ENCODE results near the gene HTD2. TPM values are rescaled to one million over a fixed set of nuclear protein-coding genes. Genes with fewer than 3 reads are reported as not detected.
"Not testable (repeated sequence)": the region's sequence is repeated elsewhere in the genome, so short reads cannot be mapped to it uniquely, and the experiment has no call there.

HTD2 gene
- total RNA-seq, 4 donors from 2014 or later, result 4.8 to 12.8 (median 6.5) TPM; not detected in 1

DNA sequence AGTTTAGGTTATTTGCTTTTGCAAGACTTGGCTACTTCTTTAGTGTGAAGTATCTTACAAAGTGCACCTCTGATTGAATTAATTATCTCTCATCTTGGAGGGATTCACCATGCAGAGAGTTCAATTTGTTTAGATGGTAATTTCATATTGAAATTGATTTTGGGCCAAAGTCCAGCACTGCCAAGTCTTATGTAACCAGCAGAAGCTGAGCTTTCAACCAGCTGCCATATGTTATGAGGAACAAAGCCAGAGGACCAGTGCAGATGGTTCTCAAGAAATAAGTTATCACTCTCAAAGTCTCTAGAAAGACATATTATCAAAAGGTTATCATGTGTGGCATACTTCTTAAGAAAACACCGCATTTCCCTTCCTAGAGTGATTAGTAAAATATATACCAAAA, 39.7 kb upstream of the HTD2 start:
- Histone ChIP-seq H3K4me3 (no peak overlapping the region), H3K27ac (no peak overlapping the region), H3K9me3 (no peaks in the 10 kb centered on the region), H3K4me1 (no peaks in the 10 kb centered on the region), H3K36me3 (peaks cover 0 to 40% (median 0%) of the 10 kb centered on the region in 3 donors), H3K27me3 (no peaks in the 10 kb centered on the region)
- no peak for DNase-seq
- no peak for TF ChIP-seq POLR2A (IDR thresholded peaks at IDR 0.05)
- TF ChIP-seq, protein P1, sequence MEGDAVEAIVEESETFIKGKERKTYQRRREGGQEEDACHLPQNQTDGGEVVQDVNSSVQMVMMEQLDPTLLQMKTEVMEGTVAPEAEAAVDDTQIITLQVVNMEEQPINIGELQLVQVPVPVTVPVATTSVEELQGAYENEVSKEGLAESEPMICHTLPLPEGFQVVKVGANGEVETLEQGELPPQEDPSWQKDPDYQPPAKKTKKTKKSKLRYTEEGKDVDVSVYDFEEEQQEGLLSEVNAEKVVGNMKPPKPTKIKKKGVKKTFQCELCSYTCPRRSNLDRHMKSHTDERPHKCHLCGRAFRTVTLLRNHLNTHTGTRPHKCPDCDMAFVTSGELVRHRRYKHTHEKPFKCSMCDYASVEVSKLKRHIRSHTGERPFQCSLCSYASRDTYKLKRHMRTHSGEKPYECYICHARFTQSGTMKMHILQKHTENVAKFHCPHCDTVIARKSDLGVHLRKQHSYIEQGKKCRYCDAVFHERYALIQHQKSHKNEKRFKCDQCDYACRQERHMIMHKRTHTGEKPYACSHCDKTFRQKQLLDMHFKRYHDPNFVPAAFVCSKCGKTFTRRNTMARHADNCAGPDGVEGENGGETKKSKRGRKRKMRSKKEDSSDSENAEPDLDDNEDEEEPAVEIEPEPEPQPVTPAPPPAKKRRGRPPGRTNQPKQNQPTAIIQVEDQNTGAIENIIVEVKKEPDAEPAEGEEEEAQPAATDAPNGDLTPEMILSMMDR (IDR thresholded peaks at IDR 0.05), result no peak

DNA sequence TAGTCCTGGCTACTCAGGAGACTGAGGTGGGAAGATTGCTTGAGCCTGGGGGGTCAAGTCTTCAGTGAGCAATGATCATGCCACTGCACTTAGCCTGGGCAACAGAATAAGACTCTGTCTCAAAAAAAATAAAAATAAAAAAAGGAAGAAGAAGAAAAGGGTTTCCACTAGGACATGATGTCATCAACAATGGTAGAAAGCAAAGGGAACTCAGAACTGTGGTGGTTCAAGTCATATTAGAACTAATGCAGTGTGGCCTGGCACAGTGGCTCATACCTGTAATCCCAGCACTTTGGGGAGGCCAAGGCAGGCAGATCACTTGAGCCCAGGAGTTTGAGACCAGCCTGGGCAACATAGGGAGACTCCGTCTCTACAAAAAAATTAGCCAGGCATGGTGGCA, 38.8 kb upstream of the HTD2 start:
- not testable (repeated sequence) for H3K9me3 ChIP-seq, H3K4me1 ChIP-seq, DNase-seq, H3K27ac ChIP-seq, H3K27me3 ChIP-seq, H3K4me3 ChIP-seq
- peaks cover 0 to 40% (median 0%) of the 10 kb centered on the region in 3 donors for H3K36me3 ChIP-seq

DNA sequence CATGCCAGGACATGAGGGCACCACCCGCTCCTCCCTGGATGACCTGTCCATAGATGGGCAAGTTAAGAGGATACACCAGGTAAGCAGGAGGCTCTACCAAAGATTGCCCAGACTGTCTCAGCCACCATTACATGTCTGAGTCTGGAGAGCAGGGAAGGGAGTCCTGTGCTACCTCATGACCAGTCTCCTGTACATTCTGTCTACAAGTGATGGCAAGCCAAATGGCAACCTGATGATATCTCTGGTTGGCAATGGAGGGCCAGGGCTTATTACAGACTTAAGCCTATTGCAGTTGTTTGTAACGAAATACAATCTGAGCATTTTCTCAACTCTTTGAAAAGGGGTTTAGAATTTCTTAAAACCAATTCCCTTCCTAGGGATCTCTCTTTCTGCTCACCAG, 37.0 kb upstream of the HTD2 start:
- no peaks in the 10 kb centered on the region for H3K4me1 ChIP-seq
- H3K9me3 ChIP-seq, result no peaks in the 10 kb centered on the region
- DNase-seq, result no peak
- H3K27me3 ChIP-seq, result no peaks in the 10 kb centered on the region
- H3K4me3 ChIP-seq, result no peak overlapping the region
- TF ChIP-seq POLR2A (IDR thresholded peaks at IDR 0.05), result no peak
- H3K27ac ChIP-seq, result no peak overlapping the region
- peaks cover 0 to 49% (median 0%) of the 10 kb centered on the region in 3 donors for H3K36me3 ChIP-seq

DNA sequence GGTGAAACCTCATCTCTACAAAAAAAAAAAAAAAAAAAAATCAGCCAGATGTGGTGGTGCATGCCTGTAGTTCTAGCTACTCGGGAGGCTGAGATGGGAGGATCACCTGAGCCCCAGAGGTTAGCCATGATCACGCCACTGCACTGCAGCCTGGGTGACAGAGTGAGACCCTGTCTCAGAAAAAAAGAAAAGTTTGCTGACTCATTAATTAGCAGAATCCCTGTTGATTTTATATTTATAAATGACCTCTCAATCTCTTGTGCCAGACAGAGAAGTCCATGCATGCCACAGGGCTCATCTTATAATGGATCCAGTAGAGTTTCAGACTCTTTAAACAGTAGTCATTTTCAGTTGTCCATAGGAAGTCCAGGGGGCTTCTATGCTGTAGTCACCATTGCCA, 35.8 kb upstream of the HTD2 start:
- Histone ChIP-seq H3K4me3 (no peak overlapping the region), H3K36me3 (peaks cover 0 to 61% (median 0%) of the 10 kb centered on the region in 3 donors), H3K4me1 (no peaks in the 10 kb centered on the region), H3K27ac (no peak overlapping the region), H3K27me3 (no peaks in the 10 kb centered on the region), H3K9me3 (no peaks in the 10 kb centered on the region)
- TF ChIP-seq, protein P1 (IDR thresholded peaks at IDR 0.05), result no peak
- TF ChIP-seq POLR2A (IDR thresholded peaks at IDR 0.05), result no peak
- DNase-seq, result no peak

DNA sequence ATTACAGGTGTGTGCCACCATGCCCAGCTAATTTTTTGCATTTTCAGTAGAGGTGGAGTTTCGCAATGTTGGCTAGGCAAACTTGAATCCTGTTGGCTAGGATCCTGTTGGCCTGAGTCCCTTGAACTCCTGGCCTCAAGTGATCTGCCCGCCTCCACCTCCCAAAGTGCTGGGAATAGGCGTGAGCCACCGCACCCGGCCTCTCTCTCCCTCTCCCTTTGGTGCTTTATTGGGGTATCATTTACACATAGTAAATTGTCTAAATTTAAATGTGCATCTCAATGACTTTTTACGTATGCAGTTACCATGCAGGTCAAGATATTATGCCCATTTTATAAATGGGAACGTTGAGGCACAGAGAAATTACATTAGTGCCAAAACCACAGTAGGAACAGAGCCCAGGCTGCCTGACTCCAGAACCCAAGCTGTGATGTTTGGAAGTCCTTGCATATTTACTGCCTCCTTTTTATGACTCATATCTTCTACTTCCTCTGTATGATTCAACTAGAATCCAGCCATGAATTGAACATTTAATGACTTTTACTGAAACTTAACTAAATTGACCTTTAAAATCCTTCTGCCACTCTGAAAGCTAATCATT, 34.3 kb upstream of the HTD2 start:
- H3K36me3 ChIP-seq, result peaks cover 0 to 67% (median 0%) of the 10 kb centered on the region in 3 donors

DNA sequence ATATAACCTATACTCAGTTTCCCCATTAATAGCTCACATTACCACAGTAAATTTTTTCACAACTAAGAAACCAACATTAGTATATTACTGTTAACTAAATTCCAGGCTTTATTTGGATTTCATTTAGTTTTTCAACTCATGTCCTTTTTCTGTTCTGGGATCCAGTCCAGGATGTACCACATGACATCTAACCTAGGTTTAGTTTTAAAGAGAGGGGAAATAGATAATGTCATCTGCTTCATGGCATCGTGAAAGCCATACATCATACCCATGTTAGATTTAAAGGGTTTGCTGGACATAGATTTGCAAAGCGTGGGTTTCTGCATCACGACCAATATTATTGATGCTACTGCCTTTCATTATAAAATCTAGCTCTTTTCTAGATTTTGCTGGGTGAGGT, 33.4 kb upstream of the HTD2 start:
- no peaks in the 10 kb centered on the region for H3K9me3 ChIP-seq
- peaks cover 0 to 58% (median 0%) of the 10 kb centered on the region in 3 donors for H3K36me3 ChIP-seq
- H3K27ac ChIP-seq, result no peak overlapping the region
- no peaks in the 10 kb centered on the region for H3K27me3 ChIP-seq
- no peaks in the 10 kb centered on the region for H3K4me1 ChIP-seq
- TF ChIP-seq, protein P1 (IDR thresholded peaks at IDR 0.05), result no peak
- no peak for TF ChIP-seq POLR2A (IDR thresholded peaks at IDR 0.05)
- no peak overlapping the region for H3K4me3 ChIP-seq
- no peak for DNase-seq

More for the DNA sequence above, 34.3 kb upstream of the HTD2 start:
- no peak overlapping the region for H3K27ac ChIP-seq
- DNase-seq, result no peak
- no peaks in the 10 kb centered on the region for H3K9me3 ChIP-seq
- H3K27me3 ChIP-seq, result no peaks in the 10 kb centered on the region
- no peaks in the 10 kb centered on the region for H3K4me1 ChIP-seq
- H3K4me3 ChIP-seq, result no peak overlapping the region
- TF ChIP-seq, protein P1 (IDR thresholded peaks at IDR 0.05), result no peak
- no peak for TF ChIP-seq POLR2A (IDR thresholded peaks at IDR 0.05)

DNA sequence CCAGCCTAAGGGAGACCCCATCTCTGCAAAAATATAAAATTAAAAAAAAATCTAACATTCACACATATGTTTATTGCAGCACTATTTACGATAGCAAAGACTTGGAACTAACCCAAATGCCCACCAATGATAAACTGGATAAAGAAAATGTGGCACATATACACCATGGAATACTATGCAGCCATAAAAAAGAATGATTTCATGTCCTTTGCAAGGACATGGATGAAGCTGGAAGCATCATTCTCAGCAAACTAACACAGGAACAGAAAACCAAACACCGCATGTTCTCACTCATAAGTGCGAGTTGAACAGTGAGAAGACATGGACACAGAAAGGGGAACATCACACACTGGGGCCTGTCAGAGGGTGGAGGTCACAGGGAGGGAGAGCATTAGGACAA, 33.0 kb upstream of the HTD2 start:
- H3K4me1 ChIP-seq, H3K9me3 ChIP-seq, DNase-seq, H3K4me3 ChIP-seq, H3K27ac ChIP-seq, H3K27me3 ChIP-seq: not testable (repeated sequence)
- peaks cover 0 to 54% (median 0%) of the 10 kb centered on the region in 3 donors for H3K36me3 ChIP-seq

Data from Peyer's patch (tissue), 4 donors.